Ureter (tissue), 1 donor: ENCODE results near the gene H2BW1. TPM values are rescaled to one million over a fixed set of nuclear protein-coding genes. Genes with fewer than 3 reads are reported as not detected.
"Not testable (repeated sequence)": the region's sequence is repeated elsewhere in the genome, so short reads cannot be mapped to it uniquely, and the experiment has no call there.

Source experiments
- DNase-seq: peaks from one replicate; pipeline ENCODE4 v3.0.0-alpha.2; 2020; ENCODE audit warnings: low spot score
- total RNA-seq: library from RNA; stranded (reverse); gene quantifications from one replicate; pipeline ENCODE4 v1.2.4, GENCODE V29; 2023
- donor health status: DM: yes; HTN: yes; CAD: no.

H2BW1 gene
- total RNA-seq = not detected

GRCh38 chrX:104013606-104014005, at the start of gene H2BW1:
TSS of gene H2BW1 (minus strand) at chrX:104013708. CDS start at chrX:104013576, 132 bp downstream.
- no peak for DNase-seq

- not testable (repeated sequence) for DNase-seq
Observed at GRCh38 chrX:104062636-104063035, 49.1 kb upstream of the H2BW1 start.

- DNase-seq = not testable (repeated sequence)
Observed at GRCh38 chrX:104054956-104055355, 41.4 kb upstream of the H2BW1 start.

GRCh38 chrX:104047171-104047570, 33.7 kb upstream of the H2BW1 start:
- DNase-seq = no peak

GRCh38 chrX:104045642-104046041, 32.1 kb upstream of the H2BW1 start:
- no peak for DNase-seq

GRCh38 chrX:104041003-104041402, 27.5 kb upstream of the H2BW1 start:
- no peak for DNase-seq

GRCh38 chrX:104039689-104040505, 26.4 kb upstream of the H2BW1 start, which contains the start of gene H2BW2:
TSS of gene H2BW2 (plus strand) at chrX:104039956. CDS start at chrX:104039995, 39 bp downstream.
- no peak for DNase-seq

- no peak for DNase-seq
Observed at GRCh38 chrX:104018126-104018525, 4.6 kb upstream of the H2BW1 start.

- not testable (repeated sequence) for DNase-seq
Observed at GRCh38 chrX:104015576-104015975, 2.1 kb upstream of the H2BW1 start.

GRCh38 chrX:104013158-104013557, 350 bp downstream of the H2BW1 start:
- no peak for DNase-seq

GRCh38 chrX:104008831-104009230, 4.7 kb downstream of the H2BW1 start:
- DNase-seq = no peak

- DNase-seq = no peak
Observed at GRCh38 chrX:103999234-103999633, 14.3 kb downstream of the H2BW1 start.

- DNase-seq = not testable (repeated sequence)
Observed at GRCh38 chrX:103983508-103983907, 30.0 kb downstream of the H2BW1 start.

GRCh38 chrX:103962411-103963278, 50.9 kb downstream of the H2BW1 start, which contains the start of gene TMSB15B:
TSS of gene TMSB15B (plus strand) at chrX:103962627.
- DNase-seq = not testable (repeated sequence)

Other genes with a start within 250 kb of the H2BW1 start
- gene PLP1, start 236.9 kb downstream of the H2BW1 start, total RNA-seq = 2.1 TPM
- gene RAB9B, start 181.5 kb downstream of the H2BW1 start, total RNA-seq = 6.5 TPM
- 6.1 TPM for gene TMSB15B, start 51.1 kb downstream of the H2BW1 start, total RNA-seq
- gene H2BW2, start 26.2 kb upstream of the H2BW1 start, total RNA-seq = 0.26 TPM
- gene TMSB15C, start 62.5 kb upstream of the H2BW1 start, total RNA-seq = 1.4 TPM
- 0.49 TPM for gene ZCCHC18, start 98.8 kb upstream of the H2BW1 start, total RNA-seq
- gene SLC25A53, start 143.3 kb upstream of the H2BW1 start, total RNA-seq = 14.9 TPM
- 23.5 TPM for gene FAM199X, start 152.7 kb upstream of the H2BW1 start, total RNA-seq
- gene ESX1, start 241.2 kb upstream of the H2BW1 start, total RNA-seq = not detected